K562 (cell line): ENCODE measurements around the gene FIZ1. TPM values are rescaled to one million over a fixed set of nuclear protein-coding genes. Genes with fewer than 3 reads are reported as not detected.

ENCODE experiments used
- GATAD2B ChIP-seq: fragments of 450-650 bp; IDR thresholded peaks from 2 replicates; pipeline ENCODE4 v1.6.1; 2017; ENCODE audit warnings: mild to moderate bottlenecking, borderline replicate concordance
- PHF21A ChIP-seq: fragments of 450-650 bp; IDR thresholded peaks from 2 replicates; pipeline ENCODE4 v1.6.1; 2017; ENCODE audit warnings: low read depth, borderline replicate concordance
- PRDM10 ChIP-seq: fragments of 450-650 bp; IDR thresholded peaks from 2 replicates; pipeline ENCODE4 v1.6.1; 2018; ENCODE audit not compliant: partially characterized antibody
- RAD21 ChIP-seq, 2 experiments: fragments of 250-450 bp in 1 of 2; fragments of 450-650 bp in 1 of 2; sonication (Bioruptor Pico) in 1 of 2; formaldehyde crosslinking in 1 of 2; IDR thresholded peaks in 1 of 2; conservative IDR thresholded peaks in 1 of 2; 2 replicates each; pipeline versions ENCODE4 v1.4.0 to v1.8.0; 2020 to 2022; ENCODE audit warnings: mild to moderate bottlenecking in 2 of 2, moderate library complexity in 1 of 2
- RNF2 ChIP-seq: sonication (generic); IDR thresholded peaks from 2 replicates; pipeline ENCODE4 v1.6.1; 2016
- SP1 ChIP-seq: sonication (generic); formaldehyde crosslinking; IDR thresholded peaks from 2 replicates; pipeline ENCODE4 v1.8.1; 2022; ENCODE audit warnings: mild to moderate bottlenecking, missing genetic modification reagents
- SRSF7 ChIP-seq: fragments of 200-400 bp; formaldehyde crosslinking; optimal IDR thresholded peaks from 2 replicates; pipeline ENCODE3; 2017; ENCODE audit warnings: mild to moderate bottlenecking, low read depth, low read length
- TOE1 ChIP-seq, 2 experiments: fragments of 450-650 bp in 1 of 2; sonication (generic) in 1 of 2; formaldehyde crosslinking in 1 of 2; IDR thresholded peaks; 2 replicates each; pipeline versions ENCODE4 v1.7.1 to v1.8.0; 2016 to 2022; ENCODE audit warnings: borderline replicate concordance in 2 of 2, mild to moderate bottlenecking in 2 of 2, antibody characterized with exemption in 1 of 2, inconsistent platforms in 1 of 2, low read depth in 1 of 2, missing genetic modification reagents in 1 of 2, moderate library complexity in 1 of 2
- polyA plus RNA-seq, 8 experiments: library from polyadenylated mRNA; depleted of rRNA in 4 of 8; stranded (reverse) in 5 of 8; unstranded in 3 of 8; fragments of >200 nt; fragmentation: Nextera tagmentation in 2 of 8; fragmentation: Illumina TruSeq in 1 of 8; extraction: Ambion mirVana in 2 of 8; extraction: Trizol in 1 of 8; gene quantifications; 2 replicates each; pipeline versions ENCODE4 v1.2.1 to v1.2.3, GENCODE V29; 2011 to 2014; ENCODE audit warnings: inconsistent platforms in 1 of 8, missing spikeins in 1 of 8
- total RNA-seq, 7 experiments: library from RNA; depleted of rRNA in 6 of 7; stranded (reverse); fragments of >200 nt in 6 of 7; fragmentation: Illumina TruSeq in 2 of 7; extraction: Trizol in 2 of 7; gene quantifications; 2 replicates each; pipeline versions ENCODE4 v1.2.1 to v1.2.3, GENCODE V29; 2011 to 2021; ENCODE audit warnings: low replicate concordance in 1 of 7

FIZ1 gene
- total and polyA plus RNA-seq, 9 of the 15 experiments (the other 6 are each of a cell fraction or from before 2014, with no cell fraction given), result 0.79 to 17.5 (median 5.5) TPM

DNA sequence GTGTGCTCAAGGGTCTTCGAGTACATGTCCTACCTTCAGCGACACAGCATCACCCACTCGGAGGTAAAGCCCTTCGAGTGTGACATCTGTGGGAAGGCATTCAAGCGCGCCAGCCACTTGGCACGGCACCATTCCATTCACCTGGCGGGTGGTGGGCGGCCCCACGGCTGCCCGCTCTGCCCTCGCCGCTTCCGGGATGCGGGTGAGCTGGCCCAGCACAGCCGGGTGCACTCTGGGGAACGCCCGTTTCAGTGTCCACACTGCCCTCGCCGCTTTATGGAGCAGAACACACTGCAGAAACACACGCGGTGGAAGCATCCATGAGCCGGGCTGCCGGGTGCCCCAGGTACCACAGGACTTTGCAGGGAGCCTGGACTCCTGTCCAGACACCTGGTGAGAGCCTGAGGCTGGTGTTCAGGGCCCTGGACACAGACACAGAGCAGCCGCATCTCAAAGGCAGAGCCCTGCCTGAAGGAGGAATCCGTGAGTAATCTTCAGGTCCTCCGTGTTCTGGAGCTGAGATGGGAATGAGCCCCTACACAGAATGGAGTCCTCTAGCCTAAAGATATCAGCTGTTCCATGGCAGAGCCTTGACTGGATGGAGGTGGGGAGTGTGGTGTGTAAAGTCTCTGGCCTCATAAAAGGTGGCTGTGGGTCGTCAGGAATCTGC, 45.7 kb upstream of the FIZ1 start (continued):
- no peak for TF ChIP-seq TOE1 (IDR thresholded peaks at IDR 0.05; ENCODE audit: borderline replicate concordance)
- no peak for TF ChIP-seq TOE1 (CRISPR knock-in tag; IDR thresholded peaks at IDR 0.05; ENCODE audit: borderline replicate concordance, low read depth)
- TF ChIP-seq RNF2, result no peak
- no peak for TF ChIP-seq SP1 (CRISPR knock-in tag)
- no peak for TF ChIP-seq PHF21A
- peak; percentile 10 for TF ChIP-seq PRDM10
- no peak for TF ChIP-seq RAD21 (CRISPR knock-in tag; conservative IDR thresholded peaks at IDR 0.05 in 1 of 2, IDR thresholded peaks at IDR 0.05 in 1 of 2)
- no peak for TF ChIP-seq GATAD2B
- no peak for TF ChIP-seq SRSF7
- TF ChIP-seq, all 486 proteins: peak for 5
